ENCODE data around the gene DISC1. TPM values are rescaled to one million over a fixed set of nuclear protein-coding genes. Genes with fewer than 3 reads are reported as not detected.

Gene DISC1
- total and polyA plus RNA-seq, 2 experiments from 2014 or later: 6.5 to 11.5 TPM

DNA sequence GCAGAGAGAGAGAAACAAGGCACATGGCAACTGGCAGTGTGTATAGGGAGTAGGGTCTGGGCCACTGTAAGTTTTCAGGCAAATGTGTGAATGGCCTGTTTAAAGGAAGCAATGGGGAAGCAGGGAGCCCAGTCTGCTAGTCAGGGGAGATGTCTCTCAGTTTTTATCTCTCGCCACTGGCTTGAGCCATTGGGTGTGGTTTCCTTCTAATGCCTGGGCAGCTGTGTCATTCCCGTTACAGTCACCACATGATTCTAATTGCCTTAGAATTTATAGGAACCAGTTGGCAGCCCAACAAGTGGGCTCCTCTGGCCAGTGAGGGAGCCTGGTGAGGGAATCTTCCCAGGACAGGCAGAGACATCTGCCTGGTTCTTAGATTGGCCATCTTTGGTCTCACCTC lies 182.4 kb downstream of the DISC1 start:
- no peak overlapping the region for H3K27ac ChIP-seq
- TF ChIP-seq, protein P1, sequence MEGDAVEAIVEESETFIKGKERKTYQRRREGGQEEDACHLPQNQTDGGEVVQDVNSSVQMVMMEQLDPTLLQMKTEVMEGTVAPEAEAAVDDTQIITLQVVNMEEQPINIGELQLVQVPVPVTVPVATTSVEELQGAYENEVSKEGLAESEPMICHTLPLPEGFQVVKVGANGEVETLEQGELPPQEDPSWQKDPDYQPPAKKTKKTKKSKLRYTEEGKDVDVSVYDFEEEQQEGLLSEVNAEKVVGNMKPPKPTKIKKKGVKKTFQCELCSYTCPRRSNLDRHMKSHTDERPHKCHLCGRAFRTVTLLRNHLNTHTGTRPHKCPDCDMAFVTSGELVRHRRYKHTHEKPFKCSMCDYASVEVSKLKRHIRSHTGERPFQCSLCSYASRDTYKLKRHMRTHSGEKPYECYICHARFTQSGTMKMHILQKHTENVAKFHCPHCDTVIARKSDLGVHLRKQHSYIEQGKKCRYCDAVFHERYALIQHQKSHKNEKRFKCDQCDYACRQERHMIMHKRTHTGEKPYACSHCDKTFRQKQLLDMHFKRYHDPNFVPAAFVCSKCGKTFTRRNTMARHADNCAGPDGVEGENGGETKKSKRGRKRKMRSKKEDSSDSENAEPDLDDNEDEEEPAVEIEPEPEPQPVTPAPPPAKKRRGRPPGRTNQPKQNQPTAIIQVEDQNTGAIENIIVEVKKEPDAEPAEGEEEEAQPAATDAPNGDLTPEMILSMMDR (IDR thresholded peaks at IDR 0.05; ENCODE audit: low read depth, low read length): no peak

DNA sequence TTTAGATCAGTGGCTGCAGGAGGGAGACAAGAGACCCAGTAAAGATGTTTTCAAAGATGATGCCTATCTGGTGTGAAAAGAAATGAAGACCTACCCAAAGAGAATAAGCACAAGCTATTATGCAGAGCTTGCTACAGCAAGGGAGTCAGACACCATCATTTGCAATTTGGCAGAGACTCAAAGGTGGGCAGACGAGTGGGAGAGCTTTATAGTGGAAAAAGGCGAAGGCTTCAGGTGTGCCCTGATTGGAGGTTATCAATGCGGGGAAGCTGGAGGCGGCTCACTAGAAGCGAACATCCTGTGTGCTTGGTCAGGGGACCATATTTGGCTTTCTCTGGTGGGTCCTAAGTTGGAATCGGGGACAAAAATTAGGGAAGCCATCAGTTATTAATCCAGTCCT lies 183.8 kb downstream of the DISC1 start:
- H3K4me1 ChIP-seq (ENCODE audit: low read depth): peaks cover 3% of the 10 kb centered on the region
- DNase-seq (ENCODE audit: low read depth in 1 of 2, low spot score in 1 of 2): no peak
- H3K27me3 ChIP-seq: no peaks in the 10 kb centered on the region
- TF ChIP-seq, protein P1 (IDR thresholded peaks at IDR 0.05; ENCODE audit: low read depth, low read length): no peak
- peak overlapping the region; percentile 35 for H3K27ac ChIP-seq
- no peaks in the 10 kb centered on the region for H3K9me3 ChIP-seq (ENCODE audit: low read depth)
- no peak overlapping the region for H3K4me3 ChIP-seq
- no peaks in the 10 kb centered on the region for H3K36me3 ChIP-seq

More for the DNA sequence above, 182.4 kb downstream of the DISC1 start:
- peak in 1 of 2 donors; percentile 53 for DNase-seq (ENCODE audit: low read depth in 1 of 2, low spot score in 1 of 2)
- no peaks in the 10 kb centered on the region for H3K36me3 ChIP-seq
- H3K27me3 ChIP-seq: no peaks in the 10 kb centered on the region
- no peaks in the 10 kb centered on the region for H3K9me3 ChIP-seq (ENCODE audit: low read depth)
- H3K4me3 ChIP-seq: no peak overlapping the region
- peaks cover 3% of the 10 kb centered on the region for H3K4me1 ChIP-seq (ENCODE audit: low read depth)

DNA sequence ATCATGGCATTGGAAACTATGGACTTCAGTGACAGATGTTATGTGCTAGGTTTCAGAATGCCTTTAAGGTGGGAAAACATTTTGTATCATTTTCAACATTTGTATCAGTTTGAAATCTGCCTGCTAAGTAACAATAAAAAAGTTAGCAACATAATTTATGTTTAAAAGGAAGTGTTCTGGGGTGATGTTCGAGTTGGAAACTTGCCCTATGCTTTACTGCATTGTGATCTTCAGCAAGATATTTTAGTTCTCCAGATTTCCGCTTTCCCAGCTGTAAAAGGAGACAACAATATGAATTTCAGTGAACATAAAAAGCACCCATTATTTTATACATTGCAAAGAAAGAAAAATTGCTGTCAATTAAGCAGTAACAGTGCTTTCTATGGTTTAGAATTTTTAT lies 187.4 kb downstream of the DISC1 start:
- H3K36me3 ChIP-seq: no peaks in the 10 kb centered on the region
- no peak overlapping the region for H3K4me3 ChIP-seq
- TF ChIP-seq, protein P1 (IDR thresholded peaks at IDR 0.05; ENCODE audit: low read depth, low read length): no peak

DNA sequence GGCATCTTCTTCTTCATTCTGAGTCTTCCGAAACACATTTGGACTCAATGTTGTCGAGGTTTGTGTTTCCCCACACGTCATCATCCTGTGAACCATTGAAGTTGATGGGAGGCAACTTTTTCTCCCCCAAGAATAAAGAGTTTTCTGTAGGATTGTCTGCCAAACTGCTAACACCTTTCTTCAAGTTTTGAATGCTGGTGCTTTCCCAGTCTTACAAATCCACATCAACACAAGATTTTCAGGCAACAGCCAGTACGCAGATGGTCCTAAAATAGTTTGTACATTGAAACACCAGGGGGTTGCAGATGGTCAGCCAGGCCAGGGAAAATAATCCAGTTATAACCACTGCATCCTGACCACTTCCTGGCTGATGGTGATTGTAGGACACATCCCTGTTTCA lies 187.9 kb downstream of the DISC1 start:
- peaks cover 21% of the 10 kb centered on the region for H3K4me1 ChIP-seq (ENCODE audit: low read depth)
- TF ChIP-seq, protein P1 (IDR thresholded peaks at IDR 0.05; ENCODE audit: low read depth, low read length): no peak

More for the DNA sequence above, 187.4 kb downstream of the DISC1 start:
- Histone ChIP-seq H3K4me1 (ENCODE audit: low read depth) (peaks cover 16% of the 10 kb centered on the region), H3K9me3 (ENCODE audit: low read depth) (no peaks in the 10 kb centered on the region), H3K27ac (peak overlapping the region; percentile 5), H3K27me3 (no peaks in the 10 kb centered on the region)
- DNase-seq (ENCODE audit: low read depth in 1 of 2, low spot score in 1 of 2): no peak

DNA sequence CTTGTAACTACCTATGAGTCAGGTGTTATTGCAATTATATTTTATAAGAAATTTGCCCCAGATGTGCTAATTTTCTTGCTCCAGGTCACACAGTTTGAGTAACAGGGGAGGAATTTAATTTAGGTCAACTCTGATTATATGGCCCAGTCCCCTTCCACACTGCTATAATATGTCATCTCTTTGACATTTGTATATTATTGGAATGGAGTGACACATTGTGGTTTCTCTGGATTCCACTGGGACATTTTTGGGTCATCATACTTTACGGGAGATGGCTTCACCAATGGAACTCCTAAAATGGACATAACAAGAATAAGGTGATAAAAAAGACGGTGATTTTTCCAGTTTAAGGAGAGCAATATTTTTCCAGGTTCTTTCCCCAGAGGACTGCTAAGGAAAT lies 191.2 kb downstream of the DISC1 start:
- no peak for DNase-seq (ENCODE audit: low read depth in 1 of 2, low spot score in 1 of 2)

More for the DNA sequence above, 187.9 kb downstream of the DISC1 start:
- no peaks in the 10 kb centered on the region for H3K36me3 ChIP-seq
- DNase-seq (ENCODE audit: low read depth in 1 of 2, low spot score in 1 of 2): no peak
- H3K9me3 ChIP-seq (ENCODE audit: low read depth): no peaks in the 10 kb centered on the region
- no peaks in the 10 kb centered on the region for H3K27me3 ChIP-seq
- no peak overlapping the region for H3K4me3 ChIP-seq
- peak overlapping the region; percentile 35 for H3K27ac ChIP-seq

More for the DNA sequence above, 191.2 kb downstream of the DISC1 start:
- H3K4me1 ChIP-seq (ENCODE audit: low read depth): peaks cover 54% of the 10 kb centered on the region
- H3K36me3 ChIP-seq: no peaks in the 10 kb centered on the region
- TF ChIP-seq, protein P1 (IDR thresholded peaks at IDR 0.05; ENCODE audit: low read depth, low read length): no peak
- no peak overlapping the region for H3K4me3 ChIP-seq
- no peaks in the 10 kb centered on the region for H3K27me3 ChIP-seq
- no peaks in the 10 kb centered on the region for H3K9me3 ChIP-seq (ENCODE audit: low read depth)
- H3K27ac ChIP-seq: peak overlapping the region; percentile 91
